ENCODE data around the gene SNTG2. TPM values are rescaled to one million over a fixed set of nuclear protein-coding genes. Genes with fewer than 3 reads are reported as not detected.

The SNTG2 gene
- polyA plus RNA-seq, 3 donors = not detected

- 96% methylated on average over 5 of the region's 6 CpGs for WGBS (ENCODE audit: insufficient coverage)
- H3K4me1 Mint-ChIP-seq = no peaks in the 10 kb centered on the region
- peaks cover 0 to 14% (median 4%) of the 10 kb centered on the region in 7 donors for H3K9me3 Mint-ChIP-seq
- H3K79me2 ChIP-seq (ENCODE audit: insufficient read depth, low read length) = no peaks in the 10 kb centered on the region
- H3K4me2 ChIP-seq (replicated peaks; ENCODE audit: extremely low read depth, low read length, poor library complexity, severe bottlenecking) = no peak overlapping the region
- H3K4me3 Mint-ChIP-seq = no peak overlapping the region
- H3K27ac Mint-ChIP-seq = no peak overlapping the region
- peaks cover 0 to 6% of the 10 kb centered on the region in 2 donors for H3K9me3 ChIP-seq (replicated peaks in 1 of 2; ENCODE audit: control insufficient read depth in 1 of 2, insufficient read depth in 1 of 2, low read length in 2 of 2)
- no peak overlapping the region for H2AFZ ChIP-seq (ENCODE audit: insufficient read depth, low read depth, low read length, poor library complexity, severe bottlenecking)
- H3K27me3 Mint-ChIP-seq (ENCODE audit: low read depth in 3 of 3) = peaks cover 1 to 5% (median 3%) of the 10 kb centered on the region in 3 donors
- H3K4me1 ChIP-seq (ENCODE audit: control insufficient read depth in 1 of 2, insufficient read depth in 2 of 2, low read length in 2 of 2) = no peaks in the 10 kb centered on the region
- intact Hi-C loops (cut with micrococcal nuclease) = no loop called here
- no peak overlapping the region for H3K4me3 ChIP-seq (replicated peaks in 1 of 3; ENCODE audit: low read depth in 2 of 3, low read length in 3 of 3)
- no peak overlapping the region for H3K27ac ChIP-seq (ENCODE audit: low read depth in 1 of 2, low read length in 2 of 2)
- H3K9ac ChIP-seq (ENCODE audit: insufficient read depth, low read length, poor library complexity, severe bottlenecking) = no peak overlapping the region
- H3K36me3 Mint-ChIP-seq = no peaks in the 10 kb centered on the region
- DNase-seq = no peak
- TF ChIP-seq CTCF (IDR thresholded peaks at IDR 0.05) = no peak
- no peaks in the 10 kb centered on the region for H3K36me3 ChIP-seq (replicated peaks in 1 of 2; ENCODE audit: control insufficient read depth in 1 of 2, insufficient read depth in 2 of 2, low read length in 2 of 2)
- H4K20me1 ChIP-seq (ENCODE audit: insufficient read depth, low read length) = no peaks in the 10 kb centered on the region
- H3K27me3 ChIP-seq (ENCODE audit: control insufficient read depth in 2 of 2, insufficient read depth in 2 of 2, low read length in 2 of 2) = no peaks in the 10 kb centered on the region
Measured at GRCh38 chr2:1377473-1377872, 426.8 kb downstream of the SNTG2 start.

GRCh38 chr2:1378456-1379150 is 428.0 kb downstream of the SNTG2 start:
- peaks cover 0 to 6% of the 10 kb centered on the region in 2 donors for H3K9me3 ChIP-seq (replicated peaks in 1 of 2; ENCODE audit: control insufficient read depth in 1 of 2, insufficient read depth in 1 of 2, low read length in 2 of 2)
- TF ChIP-seq CTCF (IDR thresholded peaks at IDR 0.05) = no peak
- 95% methylated on average over 16 of the region's 17 CpGs for WGBS (ENCODE audit: insufficient coverage)
- H3K4me2 ChIP-seq (replicated peaks; ENCODE audit: extremely low read depth, low read length, poor library complexity, severe bottlenecking) = no peak overlapping the region
- no peak overlapping the region for H2AFZ ChIP-seq (ENCODE audit: insufficient read depth, low read depth, low read length, poor library complexity, severe bottlenecking)
- no peaks in the 10 kb centered on the region for H3K79me2 ChIP-seq (ENCODE audit: insufficient read depth, low read length)
- intact Hi-C loops (cut with micrococcal nuclease) = no loop called here
- peaks cover 0 to 14% (median 4%) of the 10 kb centered on the region in 7 donors for H3K9me3 Mint-ChIP-seq
- H3K27ac Mint-ChIP-seq = no peak overlapping the region
- no peak for DNase-seq
- no peaks in the 10 kb centered on the region for H3K4me1 ChIP-seq (ENCODE audit: control insufficient read depth in 1 of 2, insufficient read depth in 2 of 2, low read length in 2 of 2)
- H3K27ac ChIP-seq (ENCODE audit: low read depth in 1 of 2, low read length in 2 of 2) = no peak overlapping the region
- H3K4me1 Mint-ChIP-seq = no peaks in the 10 kb centered on the region
- H3K9ac ChIP-seq (ENCODE audit: insufficient read depth, low read length, poor library complexity, severe bottlenecking) = no peak overlapping the region
- H3K36me3 ChIP-seq (replicated peaks in 1 of 2; ENCODE audit: control insufficient read depth in 1 of 2, insufficient read depth in 2 of 2, low read length in 2 of 2) = no peaks in the 10 kb centered on the region
- H3K27me3 ChIP-seq (ENCODE audit: control insufficient read depth in 2 of 2, insufficient read depth in 2 of 2, low read length in 2 of 2) = no peaks in the 10 kb centered on the region
- H3K27me3 Mint-ChIP-seq (ENCODE audit: low read depth in 3 of 3) = peaks cover 1 to 5% (median 3%) of the 10 kb centered on the region in 3 donors
- H4K20me1 ChIP-seq (ENCODE audit: insufficient read depth, low read length) = no peaks in the 10 kb centered on the region
- H3K4me3 ChIP-seq (replicated peaks in 1 of 3; ENCODE audit: low read depth in 2 of 3, low read length in 3 of 3) = no peak overlapping the region
- no peak overlapping the region for H3K4me3 Mint-ChIP-seq
- no peaks in the 10 kb centered on the region for H3K36me3 Mint-ChIP-seq

Measured in CD14-positive monocyte (primary cell).